D721Med (cell line): ENCODE results near the gene PACSIN2.
"Not testable (repeated sequence)": the region's sequence is repeated elsewhere in the genome, so short reads cannot be mapped to it uniquely, and the experiment has no call there.

Experiments used
- DNase-seq: peaks from one replicate; pipeline ENCODE4 v3.0.0; 2011; ENCODE audit warnings: low spot score; ENCODE audit not compliant: insufficient read length
- FAIRE-seq: peaks from 2 replicates; lab custom pipeline; 2011; peaks lifted over from hg19 to GRCh38; lab: Jason Lieb, UNC
- CTCF ChIP-seq: IDR thresholded peaks from 2 replicates; pipeline ENCODE4 v1.5.1; 2012; ENCODE audit warnings: mild to moderate bottlenecking, control low read depth; ENCODE audit not compliant: insufficient read depth; ENCODE audit errors: missing control alignments

PACSIN2 gene

DNA sequence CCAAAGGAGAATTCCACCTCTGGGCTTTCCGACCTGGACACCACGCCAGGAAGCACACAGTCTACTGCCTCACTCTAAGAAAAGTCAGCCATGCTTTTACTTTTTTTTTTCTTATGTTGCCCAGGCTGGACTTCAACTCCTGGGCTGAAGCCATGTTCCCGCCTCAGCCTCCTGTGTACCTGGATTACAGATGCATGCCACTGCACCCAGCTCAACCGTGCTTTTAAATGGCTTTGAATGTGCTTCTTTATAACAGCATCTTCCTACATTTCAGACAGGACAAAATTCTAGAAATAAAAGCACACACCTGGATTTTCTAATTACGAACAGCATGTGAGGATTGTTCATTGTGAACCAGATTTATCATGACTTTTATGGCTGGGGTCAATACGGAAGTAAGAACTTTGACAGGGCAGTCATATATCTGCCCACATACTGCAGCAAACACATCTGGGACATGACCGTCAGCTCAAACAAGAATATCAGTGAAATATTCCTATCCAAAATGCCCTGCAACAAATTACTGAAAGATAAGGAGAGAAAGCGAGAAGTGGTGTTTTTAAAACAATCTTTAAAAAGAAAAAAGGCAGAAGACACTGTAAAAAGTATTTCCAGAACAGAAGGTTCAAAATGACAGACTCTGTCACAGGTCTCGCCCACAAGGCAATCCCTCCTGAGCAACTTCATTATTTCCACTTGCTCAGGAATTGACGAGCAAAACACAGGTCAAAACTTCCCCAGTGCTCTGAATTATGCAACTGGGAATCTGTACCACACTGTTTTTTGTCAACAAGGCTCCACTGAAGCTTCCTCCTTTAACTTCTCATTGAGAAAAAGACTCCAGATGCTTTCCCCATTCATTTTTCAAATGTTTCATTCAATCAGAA, 42.1 kb downstream of the PACSIN2 start:
- FAIRE-seq: no peak

DNA sequence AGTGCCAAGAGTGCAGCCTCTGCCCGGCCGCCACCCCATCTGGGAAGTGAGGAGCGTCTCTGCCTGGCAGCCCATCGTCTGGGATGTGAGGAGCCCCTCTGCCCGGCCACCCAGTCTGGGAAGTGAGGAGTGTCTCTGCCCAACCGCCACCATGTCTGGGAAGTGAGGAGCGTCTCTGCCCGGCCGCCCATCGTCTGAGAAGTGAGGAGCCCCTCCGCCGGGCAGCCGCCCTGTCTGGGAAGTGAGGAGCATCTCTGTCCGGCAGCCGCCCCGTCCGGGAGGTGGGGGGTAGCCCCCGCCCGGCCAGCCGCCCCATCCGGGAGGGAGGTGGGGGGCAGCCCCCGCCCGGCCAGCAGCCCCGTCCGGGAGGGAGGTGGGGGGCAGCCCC, 43.5 kb downstream of the PACSIN2 start:
- not testable (repeated sequence) for DNase-seq, FAIRE-seq

More for the DNA sequence above, 42.1 kb downstream of the PACSIN2 start:
- no peak for DNase-seq
- TF ChIP-seq CTCF: no peak

DNA sequence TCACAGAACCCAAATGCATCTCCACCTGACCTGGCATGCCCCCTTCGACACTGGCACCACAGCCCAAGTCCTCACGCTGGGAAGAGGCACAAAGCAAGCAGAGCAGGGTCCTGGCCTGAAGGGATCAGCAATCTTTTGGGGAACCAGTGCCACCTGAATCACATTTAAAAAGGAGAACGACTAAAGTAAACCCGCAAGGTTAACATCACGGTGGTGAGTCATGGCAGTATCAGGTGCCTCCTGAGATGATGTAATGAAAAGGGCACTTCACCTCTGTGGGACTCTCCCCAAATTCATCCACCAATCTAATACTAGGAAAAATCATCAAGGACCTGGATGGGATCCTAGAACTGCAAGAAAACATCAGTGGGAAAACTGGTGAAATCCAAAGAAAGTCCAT, 44.9 kb downstream of the PACSIN2 start:
- FAIRE-seq: no peak
- DNase-seq: no peak
- no peak for TF ChIP-seq CTCF

DNA sequence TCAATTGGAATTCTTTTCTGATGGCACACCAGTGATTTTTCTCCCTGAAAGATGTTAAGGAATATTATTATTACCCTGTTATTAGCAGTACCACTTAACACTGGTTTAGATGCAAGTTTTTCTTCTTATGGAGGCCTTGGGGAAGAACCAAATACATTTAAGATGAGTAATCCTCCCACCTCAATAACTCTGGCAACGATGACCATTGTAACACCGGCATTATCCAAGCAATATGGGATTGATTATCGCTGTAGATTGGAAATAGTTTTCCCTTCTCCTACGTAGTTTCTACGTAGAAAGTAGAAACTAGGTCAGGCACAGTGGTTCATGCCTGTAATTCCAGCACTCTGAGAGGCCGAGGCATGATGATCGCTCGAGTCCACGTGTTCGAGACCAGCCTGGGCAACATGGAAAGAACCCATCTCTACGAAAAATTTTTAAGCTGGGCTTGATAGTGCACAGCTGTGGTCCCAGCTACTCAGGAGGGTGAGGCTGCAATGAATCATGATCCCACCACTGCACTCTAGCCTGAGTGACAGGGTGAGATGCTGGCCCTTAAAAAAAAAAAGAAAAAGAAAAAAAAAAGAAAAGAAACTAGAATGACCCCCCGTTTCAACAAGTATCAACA, 45.5 kb downstream of the PACSIN2 start:
- DNase-seq (no peak), FAIRE-seq (no peak)
- no peak for TF ChIP-seq CTCF

GRCh38 chr22:42967933-42968332, 47.0 kb downstream of the PACSIN2 start:
- FAIRE-seq (no peak), DNase-seq (no peak)
- no peak for TF ChIP-seq CTCF

GRCh38 chr22:42967005-42967404, 47.9 kb downstream of the PACSIN2 start:
- TF ChIP-seq CTCF: no peak
- no peak for DNase-seq
- no peak for FAIRE-seq

- no peak for FAIRE-seq
- TF ChIP-seq CTCF: no peak
Measured at GRCh38 chr22:42966497-42966896, 48.5 kb downstream of the PACSIN2 start.

More at GRCh38 chr22:42966497-42966896, 48.5 kb downstream of the PACSIN2 start:
- no peak for DNase-seq
